IMR-90 (cell line): ENCODE data around the gene DLK2.

Experiments used
- BHLHE40 ChIP-seq: fragments of 150-350 bp; IDR thresholded peaks from 2 replicates; pipeline ENCODE4 v1.6.1; 2016; ENCODE audit warnings: mild to moderate bottlenecking, low read depth, low read length
- CEBPB ChIP-seq: IDR thresholded peaks from 2 replicates; pipeline ENCODE4 v1.6.1; 2012; ENCODE audit warnings: low read depth, low read length, improper control_type of control experiment
- CHD1 ChIP-seq: IDR thresholded peaks from 2 replicates; pipeline ENCODE4 v1.6.1; 2012; ENCODE audit warnings: low read depth, low read length, improper control_type of control experiment
- POLR2A ChIP-seq: IDR thresholded peaks from 2 replicates; pipeline ENCODE4 v1.6.1; 2012; ENCODE audit warnings: mild to moderate bottlenecking, low read depth, low read length
- TF ChIP-seq, protein P1 (sequence below): conservative IDR thresholded peaks from 2 replicates; pipeline ENCODE4 v1.5.1; 2012; ENCODE audit warnings: mild to moderate bottlenecking, low read depth, low read length, improper control_type of control experiment

DNA sequence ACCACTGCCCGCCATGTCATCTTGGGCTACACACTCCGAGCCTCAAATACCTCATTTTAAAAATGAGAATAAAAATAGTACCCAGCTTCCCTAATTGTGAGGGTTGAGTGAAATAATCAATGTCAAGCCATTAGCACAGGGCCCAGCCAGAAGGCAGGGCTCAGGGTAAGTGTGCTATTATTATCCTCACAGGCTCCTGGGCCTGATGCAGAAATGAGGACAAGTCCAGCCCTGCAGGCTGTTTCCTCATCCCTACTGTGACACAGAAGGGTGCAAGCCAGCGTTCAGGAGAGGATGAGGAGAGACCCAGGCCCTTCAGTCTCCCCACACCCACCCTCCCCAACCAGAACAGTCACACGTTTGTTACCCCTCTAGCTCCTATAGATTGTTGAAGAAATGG is 4.0 kb downstream of the DLK2 start:
- no peak for TF ChIP-seq CHD1
- TF ChIP-seq CEBPB, result no peak
- TF ChIP-seq, protein P1, sequence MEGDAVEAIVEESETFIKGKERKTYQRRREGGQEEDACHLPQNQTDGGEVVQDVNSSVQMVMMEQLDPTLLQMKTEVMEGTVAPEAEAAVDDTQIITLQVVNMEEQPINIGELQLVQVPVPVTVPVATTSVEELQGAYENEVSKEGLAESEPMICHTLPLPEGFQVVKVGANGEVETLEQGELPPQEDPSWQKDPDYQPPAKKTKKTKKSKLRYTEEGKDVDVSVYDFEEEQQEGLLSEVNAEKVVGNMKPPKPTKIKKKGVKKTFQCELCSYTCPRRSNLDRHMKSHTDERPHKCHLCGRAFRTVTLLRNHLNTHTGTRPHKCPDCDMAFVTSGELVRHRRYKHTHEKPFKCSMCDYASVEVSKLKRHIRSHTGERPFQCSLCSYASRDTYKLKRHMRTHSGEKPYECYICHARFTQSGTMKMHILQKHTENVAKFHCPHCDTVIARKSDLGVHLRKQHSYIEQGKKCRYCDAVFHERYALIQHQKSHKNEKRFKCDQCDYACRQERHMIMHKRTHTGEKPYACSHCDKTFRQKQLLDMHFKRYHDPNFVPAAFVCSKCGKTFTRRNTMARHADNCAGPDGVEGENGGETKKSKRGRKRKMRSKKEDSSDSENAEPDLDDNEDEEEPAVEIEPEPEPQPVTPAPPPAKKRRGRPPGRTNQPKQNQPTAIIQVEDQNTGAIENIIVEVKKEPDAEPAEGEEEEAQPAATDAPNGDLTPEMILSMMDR, result no peak
- TF ChIP-seq BHLHE40, result no peak
- TF ChIP-seq POLR2A, result no peak
